ENCODE measurements around the gene AFP. TPM values are rescaled to one million over a fixed set of nuclear protein-coding genes. Genes with fewer than 3 reads are reported as not detected.
A peak's percentile ranks its signal among the peaks of the same experiment; 100 is the strongest.

The AFP gene
- total and polyA plus RNA-seq, 2 of the 13 experiments (the other 11 are each of a cell fraction or from before 2014, with no cell fraction given): 9,434 to 13,105 TPM

DNA sequence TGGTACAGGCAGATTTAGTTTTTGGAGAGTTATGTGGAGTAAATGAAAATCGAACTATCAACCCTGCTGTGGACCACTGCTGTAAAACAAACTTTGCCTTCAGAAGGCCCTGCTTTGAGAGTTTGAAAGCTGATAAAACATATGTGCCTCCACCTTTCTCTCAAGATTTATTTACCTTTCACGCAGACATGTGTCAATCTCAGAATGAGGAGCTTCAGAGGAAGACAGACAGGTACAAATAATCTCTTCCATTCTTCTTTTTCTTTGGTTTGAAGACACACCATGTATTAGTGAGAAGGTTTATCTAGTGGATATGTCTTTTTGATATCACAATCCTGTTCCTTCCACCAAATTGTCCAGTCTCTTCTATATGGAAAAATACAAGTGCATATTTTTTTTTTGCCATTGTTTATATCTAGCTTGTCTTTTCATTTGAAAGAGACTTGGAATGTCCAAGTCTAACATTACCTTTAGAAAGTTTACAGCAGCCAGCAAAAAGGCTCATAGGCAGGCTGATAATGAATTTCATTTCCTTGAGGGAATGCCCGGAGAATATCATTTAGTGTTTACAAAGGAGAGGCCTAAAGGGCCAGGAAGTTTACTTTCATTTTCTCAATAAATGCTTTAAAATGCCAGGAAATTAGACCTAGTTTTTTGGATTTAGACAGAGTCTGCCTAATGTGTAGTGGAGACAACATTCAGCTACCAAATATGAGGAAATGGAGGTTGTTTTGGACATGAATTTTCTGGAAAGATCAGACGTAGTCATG is 64.2 kb downstream of the AFP start (continued):
- TF ChIP-seq NONO (IDR thresholded peaks at IDR 0.05) (no peak), NONO (CRISPR knock-in tag; conservative IDR thresholded peaks at IDR 0.05) (no peak), ZNF607 (CRISPR knock-in tag; IDR thresholded peaks at IDR 0.05; ENCODE audit: borderline replicate concordance) (no peak)

DNA sequence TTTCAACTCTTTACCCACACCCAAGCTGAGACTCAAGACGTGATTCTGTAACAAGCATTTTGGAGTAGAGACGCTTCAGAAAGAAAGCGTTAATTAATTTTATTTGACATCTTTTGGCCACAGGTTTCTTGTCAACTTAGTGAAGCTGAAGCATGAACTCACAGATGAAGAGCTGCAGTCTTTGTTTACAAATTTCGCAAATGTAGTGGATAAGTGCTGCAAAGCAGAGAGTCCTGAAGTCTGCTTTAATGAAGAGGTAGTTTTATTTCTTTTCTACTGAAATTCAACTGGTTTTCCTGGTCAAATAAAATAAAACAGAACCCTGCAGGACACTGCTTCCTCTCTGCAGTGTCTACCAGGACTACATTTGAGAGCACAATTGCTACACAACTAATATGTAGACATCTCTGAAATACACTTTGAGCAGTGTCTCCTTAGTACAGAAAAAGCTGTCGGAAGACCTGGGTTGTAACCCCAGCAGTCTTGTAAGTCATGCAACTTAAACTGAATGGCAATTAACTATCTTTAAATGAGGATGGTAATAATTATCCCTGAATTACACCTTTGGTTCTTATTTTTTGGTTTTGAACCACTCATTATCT is 65.7 kb downstream of the AFP start:
- no peak for DNase-seq (ENCODE audit: low spot score)
- WGBS (ENCODE audit: low lambda C conversion rate): 56% methylated on average over 5 of the region's 5 CpGs
- ATAC-seq: peak; percentile 72
- intact Hi-C loops (cut with micrococcal nuclease; ENCODE audit: unreplicated experiment) (no loop called here), in situ Hi-C loops (cut with HindIII; ENCODE audit: extremely low pct_ligation_motif_present, low pct_unique_long_range_greater_than_20kb) (no loop called here)
- peak overlapping the region; percentile 39 for H2AFZ ChIP-seq (ENCODE audit: low read length)
- no peaks in the 10 kb centered on the region for H3K36me3 ChIP-seq (replicated peaks in 1 of 2; ENCODE audit: control insufficient read depth in 1 of 2, insufficient read depth in 2 of 2, low read length in 2 of 2)
- POLR2A ChIA-PET: no interaction called here
- CTCF ChIA-PET (ENCODE audit: low intra/inter-chr PET ratio, low total read pairs): no interaction called here
- H3K9me3 ChIP-seq (ENCODE audit: low read length): no peaks in the 10 kb centered on the region
- no peaks in the 10 kb centered on the region for H3K79me2 ChIP-seq (ENCODE audit: insufficient read depth, low read length)
- no peak overlapping the region; the same call in 1 of the 2 replicates for H3K4me2 ChIP-seq (ENCODE audit: low read depth, low read length)
- BruUV-seq (replicated peaks): no TSS peak
- H3K4me3 ChIP-seq (replicated peaks in 1 of 3; ENCODE audit: insufficient read depth in 1 of 3, low read depth in 2 of 3, low read length in 3 of 3): no peak overlapping the region
- TF ChIP-seq, protein P1, sequence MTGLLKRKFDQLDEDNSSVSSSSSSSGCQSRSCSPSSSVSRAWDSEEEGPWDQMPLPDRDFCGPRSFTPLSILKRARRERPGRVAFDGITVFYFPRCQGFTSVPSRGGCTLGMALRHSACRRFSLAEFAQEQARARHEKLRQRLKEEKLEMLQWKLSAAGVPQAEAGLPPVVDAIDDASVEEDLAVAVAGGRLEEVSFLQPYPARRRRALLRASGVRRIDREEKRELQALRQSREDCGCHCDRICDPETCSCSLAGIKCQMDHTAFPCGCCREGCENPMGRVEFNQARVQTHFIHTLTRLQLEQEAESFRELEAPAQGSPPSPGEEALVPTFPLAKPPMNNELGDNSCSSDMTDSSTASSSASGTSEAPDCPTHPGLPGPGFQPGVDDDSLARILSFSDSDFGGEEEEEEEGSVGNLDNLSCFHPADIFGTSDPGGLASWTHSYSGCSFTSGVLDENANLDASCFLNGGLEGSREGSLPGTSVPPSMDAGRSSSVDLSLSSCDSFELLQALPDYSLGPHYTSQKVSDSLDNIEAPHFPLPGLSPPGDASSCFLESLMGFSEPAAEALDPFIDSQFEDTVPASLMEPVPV (CRISPR knock-in tag; IDR thresholded peaks at IDR 0.05): no peak
- TF ChIP-seq FOXA3 (CRISPR knock-in tag; IDR thresholded peaks at IDR 0.05) (peak; percentile 87), FLYWCH1 (CRISPR knock-in tag; IDR thresholded peaks at IDR 0.05) (no peak), FOXA1 (IDR thresholded peaks at IDR 0.05) (no peak), FOXA1 (CRISPR knock-in tag; IDR thresholded peaks at IDR 0.05) (peak; percentile 66), CEBPB (IDR thresholded peaks at IDR 0.05; ENCODE audit: borderline replicate concordance, low read depth, low read length) (peak; percentile 46; the same call in 1 of the 2 replicates), CEBPG (CRISPR knock-in tag; IDR thresholded peaks at IDR 0.05) (peak; percentile 56; the same call in 1 of the 2 replicates), AKAP8 (CRISPR knock-in tag; IDR thresholded peaks at IDR 0.05) (no peak)
- TF ChIP-seq, protein P2, sequence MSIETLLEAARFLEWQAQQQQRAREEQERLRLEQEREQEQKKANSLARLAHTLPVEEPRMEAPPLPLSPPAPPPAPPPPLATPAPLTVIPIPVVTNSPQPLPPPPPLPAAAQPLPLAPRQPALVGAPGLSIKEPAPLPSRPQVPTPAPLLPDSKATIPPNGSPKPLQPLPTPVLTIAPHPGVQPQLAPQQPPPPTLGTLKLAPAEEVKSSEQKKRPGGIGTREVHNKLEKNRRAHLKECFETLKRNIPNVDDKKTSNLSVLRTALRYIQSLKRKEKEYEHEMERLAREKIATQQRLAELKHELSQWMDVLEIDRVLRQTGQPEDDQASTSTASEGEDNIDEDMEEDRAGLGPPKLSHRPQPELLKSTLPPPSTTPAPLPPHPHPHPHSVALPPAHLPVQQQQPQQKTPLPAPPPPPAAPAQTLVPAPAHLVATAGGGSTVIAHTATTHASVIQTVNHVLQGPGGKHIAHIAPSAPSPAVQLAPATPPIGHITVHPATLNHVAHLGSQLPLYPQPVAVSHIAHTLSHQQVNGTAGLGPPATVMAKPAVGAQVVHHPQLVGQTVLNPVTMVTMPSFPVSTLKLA (IDR thresholded peaks at IDR 0.05): no peak
- H4K20me1 ChIP-seq (ENCODE audit: insufficient read depth, low read length): no peaks in the 10 kb centered on the region
- H3K27ac ChIP-seq (ENCODE audit: extremely low read length, insufficient read depth, low read length): peak overlapping the region; percentile 6
- peaks cover 33% of the 10 kb centered on the region for H3K4me1 ChIP-seq (ENCODE audit: insufficient read depth, low read length)
- H3K9ac ChIP-seq (ENCODE audit: insufficient read depth, low read depth, low read length): no peak overlapping the region
- H3K27me3 ChIP-seq (ENCODE audit: control insufficient read depth in 1 of 2, insufficient read depth in 2 of 2, low read length in 2 of 2): no peaks in the 10 kb centered on the region
- FAIRE-seq: peak; percentile 43
